Esophagus squamous epithelium (tissue), 5 donors: ENCODE results near the gene CST3. TPM values are rescaled to one million over a fixed set of nuclear protein-coding genes. Genes with fewer than 3 reads are reported as not detected.
"Not testable (repeated sequence)": the region's sequence is repeated elsewhere in the genome, so short reads cannot be mapped to it uniquely, and the experiment has no call there.

Source experiments
- DNase-seq: peaks from one replicate; lab custom pipeline; 2025; lab: John Stamatoyannopoulos, UW
- H3K27ac ChIP-seq, 4 donors: fragments of 200-600 bp; sonication (generic); one replicate each; pipeline ENCODE4 v1.5.1; 2016 to 2019; ENCODE audit warnings: mild to moderate bottlenecking in 1 of 4
- H3K27me3 ChIP-seq, 4 donors: fragments of 200-600 bp; sonication (generic); 1 replicate in 3 of 4; 2 replicates in 1 of 4; pipeline versions ENCODE4 v1.5.1 to v1.6.0; 2017 to 2021; ENCODE audit warnings: antibody characterized with exemption in 1 of 4
- H3K36me3 ChIP-seq, 3 donors: fragments of 200-600 bp; sonication (generic); one replicate each; pipeline ENCODE4 v1.5.1; 2016 to 2019
- H3K4me1 ChIP-seq, 3 donors: fragments of 200-600 bp; sonication (generic); one replicate each; pipeline ENCODE4 v1.5.1; 2017 to 2019
- H3K4me3 ChIP-seq, 4 donors: fragments of 200-600 bp; sonication (generic); 1 replicate in 3 of 4; 2 replicates in 1 of 4; pipeline ENCODE4 v1.5.1; 2016 to 2019; ENCODE audit warnings: mild to moderate bottlenecking in 2 of 4, moderate library complexity in 1 of 4
- H3K9me3 ChIP-seq, 3 donors: fragments of 200-600 bp; sonication (generic); one replicate each; pipeline ENCODE4 v1.5.1; 2016 to 2019
- POLR2A ChIP-seq, 4 donors: fragments of 450-650 bp; IDR thresholded peaks; one replicate each; pipeline ENCODE4 v1.6.1; 2017; ENCODE audit warnings: antibody characterized with exemption in 4 of 4, mild to moderate bottlenecking in 4 of 4, moderate library complexity in 3 of 4
- WGBS, 2 donors: methylation state at CpG; one replicate each; pipeline ENCODE4 v1.1.5; 2018; 5-methylcytosine and 5-hydroxymethylcytosine counted together
- intact Hi-C: fragments of 100-400 bp; cut with DNase I; formaldehyde crosslinking; loops from one replicate; pipeline ENCODE4 v1.15.0; 2022
- total RNA-seq, 4 donors: library from RNA; depleted of rRNA; stranded (reverse); fragments of >200 nt; gene quantifications; one replicate each; pipeline ENCODE4 v1.1.0, GENCODE V29; 2016
- TF ChIP-seq, protein P1 (sequence below), 6 experiments: fragments of 450-650 bp in 4 of 6; fragments of 200-600 bp in 2 of 6; sonication (generic) in 2 of 6; IDR thresholded peaks; one replicate each; pipeline ENCODE4 v1.5.1; 2016 to 2019; ENCODE audit warnings: antibody characterized with exemption in 6 of 6, mild to moderate bottlenecking in 4 of 6, moderate library complexity in 4 of 6
- donor health status: DM: yes; HTN: yes; CAD: no.

The CST3 gene
- total RNA-seq, 4 donors from 2014 or later: 323 to 899 (median 600) TPM

DNA sequence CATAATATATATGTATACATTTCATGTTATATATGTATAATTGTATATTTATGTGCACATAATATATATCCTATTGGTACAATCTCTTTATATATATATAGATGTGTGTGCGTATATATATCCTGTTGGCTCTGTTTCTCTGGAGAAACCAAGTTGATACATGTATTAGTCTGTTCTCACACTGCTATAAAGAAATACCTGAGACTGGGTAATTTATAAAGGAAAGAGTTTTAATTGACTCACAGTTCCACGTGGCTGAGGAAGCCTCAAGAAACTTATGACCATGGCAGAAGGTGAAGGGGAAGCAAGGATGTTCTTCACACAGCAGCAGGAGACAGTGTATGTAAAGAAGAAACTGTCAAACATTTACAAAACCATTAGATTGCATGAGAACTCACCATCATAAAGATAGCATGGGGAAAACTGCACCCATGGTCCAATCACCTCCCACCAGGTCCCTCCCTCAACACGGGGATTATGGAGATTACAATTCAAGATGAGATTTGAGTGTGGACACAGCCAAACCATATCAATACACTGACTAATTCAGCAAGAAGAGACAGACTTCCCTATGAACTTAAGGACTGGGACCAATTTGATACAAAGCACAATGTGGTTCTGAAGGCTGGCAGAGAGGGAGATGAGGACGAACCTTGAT lies 14.0 kb downstream of the CST3 start:
- TF ChIP-seq, protein P1, sequence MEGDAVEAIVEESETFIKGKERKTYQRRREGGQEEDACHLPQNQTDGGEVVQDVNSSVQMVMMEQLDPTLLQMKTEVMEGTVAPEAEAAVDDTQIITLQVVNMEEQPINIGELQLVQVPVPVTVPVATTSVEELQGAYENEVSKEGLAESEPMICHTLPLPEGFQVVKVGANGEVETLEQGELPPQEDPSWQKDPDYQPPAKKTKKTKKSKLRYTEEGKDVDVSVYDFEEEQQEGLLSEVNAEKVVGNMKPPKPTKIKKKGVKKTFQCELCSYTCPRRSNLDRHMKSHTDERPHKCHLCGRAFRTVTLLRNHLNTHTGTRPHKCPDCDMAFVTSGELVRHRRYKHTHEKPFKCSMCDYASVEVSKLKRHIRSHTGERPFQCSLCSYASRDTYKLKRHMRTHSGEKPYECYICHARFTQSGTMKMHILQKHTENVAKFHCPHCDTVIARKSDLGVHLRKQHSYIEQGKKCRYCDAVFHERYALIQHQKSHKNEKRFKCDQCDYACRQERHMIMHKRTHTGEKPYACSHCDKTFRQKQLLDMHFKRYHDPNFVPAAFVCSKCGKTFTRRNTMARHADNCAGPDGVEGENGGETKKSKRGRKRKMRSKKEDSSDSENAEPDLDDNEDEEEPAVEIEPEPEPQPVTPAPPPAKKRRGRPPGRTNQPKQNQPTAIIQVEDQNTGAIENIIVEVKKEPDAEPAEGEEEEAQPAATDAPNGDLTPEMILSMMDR (IDR thresholded peaks at IDR 0.05): no peak
- no peak for TF ChIP-seq POLR2A (IDR thresholded peaks at IDR 0.05)
- intact Hi-C loops: no loop called here
- Histone ChIP-seq H3K4me1 (peaks cover 0 to 43% (median 29%) of the 10 kb centered on the region in 3 donors), H3K9me3 (no peaks in the 10 kb centered on the region), H3K27me3 (no peaks in the 10 kb centered on the region), H3K4me3 (no peak overlapping the region), H3K36me3 (no peaks in the 10 kb centered on the region), H3K27ac (peak overlapping the region; percentile 74 to 93 (median 90))
- WGBS, 2 donors: 36 to 53% methylated on average over 4 of the region's 4 CpGs
- no peak for DNase-seq

DNA sequence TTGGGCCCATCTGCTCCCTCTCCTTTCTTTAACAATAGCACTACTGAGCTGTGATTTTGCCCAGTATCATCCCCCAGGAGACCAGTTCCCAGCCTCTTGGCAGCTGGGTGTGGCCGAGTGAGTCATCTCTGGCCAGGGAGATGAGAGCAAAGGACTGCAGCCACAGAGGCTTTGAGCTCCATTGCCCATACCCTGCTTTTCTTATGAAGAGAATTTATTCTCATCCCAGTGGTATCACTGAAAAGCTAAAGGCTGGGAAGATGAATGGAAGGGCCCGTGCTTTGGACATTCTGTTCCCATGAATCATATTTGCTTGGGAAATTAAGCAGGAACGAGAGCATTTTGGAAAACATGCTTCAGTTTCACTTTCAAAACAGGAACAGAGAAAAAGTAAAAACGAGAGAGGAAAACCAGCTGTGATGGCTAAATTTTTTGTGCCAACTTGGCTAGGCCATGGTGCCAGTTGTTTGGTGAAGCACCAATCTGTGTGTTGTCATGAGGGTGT lies 14.9 kb downstream of the CST3 start:
- intact Hi-C loops: no loop called here
- DNase-seq: no peak

DNA sequence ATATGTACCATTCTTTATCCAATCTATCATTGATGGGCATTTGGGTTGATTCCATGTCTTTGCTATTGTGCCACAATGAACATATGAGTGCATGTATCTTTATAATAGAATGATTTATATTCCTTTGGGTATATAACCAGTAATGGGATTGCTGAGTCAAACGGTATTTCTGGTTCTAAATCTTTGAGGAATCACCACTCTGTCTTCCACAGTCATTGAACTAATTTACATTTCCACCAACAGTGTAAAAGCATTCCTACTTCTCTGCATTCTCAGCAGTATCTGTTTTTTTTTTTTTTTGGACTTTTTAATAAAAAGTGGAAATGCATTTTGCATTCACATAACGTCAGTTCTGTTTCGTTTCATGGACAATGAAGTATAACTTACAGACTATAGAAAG lies 15.4 kb downstream of the CST3 start:
- Histone ChIP-seq H3K4me3 (peak overlapping the region in 3 of 4 donors; percentile 29 to 52 (median 29)), H3K4me1 (peaks cover 0 to 36% (median 28%) of the 10 kb centered on the region in 3 donors), H3K27ac (peak overlapping the region; percentile 74 to 93 (median 90))
- H3K9me3 ChIP-seq, H3K27me3 ChIP-seq, DNase-seq, H3K36me3 ChIP-seq, intact Hi-C loops: not testable (repeated sequence)
- 23 to 32% methylated on average over 3 of the region's 3 CpGs for WGBS, 2 donors

More for the DNA sequence above, 14.9 kb downstream of the CST3 start:
- peaks cover 0 to 36% (median 28%) of the 10 kb centered on the region in 3 donors for H3K4me1 ChIP-seq
- TF ChIP-seq, protein P1 (IDR thresholded peaks at IDR 0.05): no peak
- TF ChIP-seq POLR2A (IDR thresholded peaks at IDR 0.05): peak in 2 of 4 donors; percentile 17 to 29
- peak overlapping the region; percentile 2 to 52 (median 29) for H3K4me3 ChIP-seq
- no peaks in the 10 kb centered on the region for H3K27me3 ChIP-seq
- peak overlapping the region; percentile 74 to 93 (median 90) for H3K27ac ChIP-seq
- H3K9me3 ChIP-seq: no peaks in the 10 kb centered on the region
- 6 to 9% methylated on average over 4 of the region's 4 CpGs for WGBS, 2 donors
- H3K36me3 ChIP-seq: no peaks in the 10 kb centered on the region

GRCh38 chr20:23620670-23621386 lies 16.9 kb downstream of the CST3 start:
- intact Hi-C loops, H3K9me3 ChIP-seq, DNase-seq, H3K27me3 ChIP-seq, H3K4me3 ChIP-seq, H3K36me3 ChIP-seq, H3K27ac ChIP-seq: not testable (repeated sequence)
- peaks cover 0 to 28% (median 19%) of the 10 kb centered on the region in 3 donors for H3K4me1 ChIP-seq
- WGBS, 2 donors: 72 to 100% methylated on average over 2 to 5 of the region's 11 CpGs

DNA sequence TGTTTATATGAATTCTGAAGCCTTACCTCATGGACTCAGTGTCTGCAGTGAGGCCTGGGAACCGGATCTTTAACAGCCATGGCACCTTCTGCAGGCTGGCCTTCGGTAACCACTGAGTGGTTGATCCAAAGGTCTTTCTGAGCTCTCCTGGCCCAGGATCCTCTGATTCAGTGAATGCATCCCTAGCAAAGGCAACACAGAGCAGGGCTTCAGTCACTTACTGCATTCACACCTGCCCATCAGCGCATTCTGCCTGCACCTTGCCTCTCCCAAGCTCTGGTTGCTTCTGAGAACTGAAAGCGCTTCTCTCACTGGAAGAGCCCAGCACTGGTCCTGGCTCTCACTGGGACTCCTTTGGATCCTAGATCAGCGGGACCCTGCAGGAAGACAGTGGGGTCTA lies 23.6 kb downstream of the CST3 start:
- H3K27me3 ChIP-seq: no peaks in the 10 kb centered on the region
- peak overlapping the region in 3 of 4 donors; percentile 62 to 79 (median 71) for H3K27ac ChIP-seq
- H3K9me3 ChIP-seq: no peaks in the 10 kb centered on the region
- TF ChIP-seq, protein P1 (IDR thresholded peaks at IDR 0.05): no peak
- TF ChIP-seq POLR2A (IDR thresholded peaks at IDR 0.05): no peak
- H3K4me1 ChIP-seq: peaks cover 0 to 27% (median 11%) of the 10 kb centered on the region in 3 donors
- H3K36me3 ChIP-seq: no peaks in the 10 kb centered on the region
- WGBS, 2 donors: 82 to 90% methylated on average over 3 to 4 of the region's 5 CpGs
- intact Hi-C loops: no loop called here
- H3K4me3 ChIP-seq: no peak overlapping the region
- no peak for DNase-seq

- H3K9me3 ChIP-seq: no peaks in the 10 kb centered on the region
- H3K4me1 ChIP-seq: peaks cover 0 to 27% (median 11%) of the 10 kb centered on the region in 3 donors
- no peaks in the 10 kb centered on the region for H3K27me3 ChIP-seq
- H3K4me3 ChIP-seq: no peak overlapping the region
- DNase-seq: no peak
- no peak for TF ChIP-seq POLR2A (IDR thresholded peaks at IDR 0.05)
- TF ChIP-seq, protein P1 (IDR thresholded peaks at IDR 0.05): no peak
- no peaks in the 10 kb centered on the region for H3K36me3 ChIP-seq
- H3K27ac ChIP-seq: peak overlapping the region in 3 of 4 donors; percentile 62 to 79 (median 71)
- intact Hi-C loops: no loop called here
Observed at GRCh38 chr20:23613676-23614075, 24.1 kb downstream of the CST3 start.
